WTC11 (cell line): ENCODE results near the gene CREBBP. TPM values are rescaled to one million over a fixed set of nuclear protein-coding genes. Genes with fewer than 3 reads are reported as not detected.

Experiments used
- ATAC-seq: fragments of 200-7000 bp; cut with Tn5 transposase; 2 replicates; pipeline ENCODE4 v1.10.0; 2021; ENCODE audit warnings: mild to moderate bottlenecking, moderate library complexity
- CTCF ChIA-PET: fragments of 300-600 bp; sonication (Branson Sonifier 250); formaldehyde crosslinking; loops from one replicate; lab custom pipeline; 2021; ENCODE audit warnings: antibody characterized with exemption; lab: Charles Lee
- POLR2A ChIA-PET: fragments of 350-600 bp; sonication (Branson Sonifier 250); formaldehyde crosslinking; loops from one replicate; lab custom pipeline; 2021; ENCODE audit warnings: antibody characterized with exemption; lab: Charles Lee
- DNase-seq: peaks from one replicate; pipeline ENCODE4 v3.0.0; 2021; ENCODE audit warnings: low spot score
- H3K27ac Mint-ChIP-seq: 2 replicates; pipeline ENCODE4 v1.8.0; 2021; ENCODE audit warnings: mixed read lengths
- H3K27me3 Mint-ChIP-seq: 2 replicates; pipeline ENCODE4 v1.8.0; 2021; ENCODE audit warnings: low read depth, mild to moderate bottlenecking, moderate library complexity, mixed read lengths
- H3K36me3 Mint-ChIP-seq: 2 replicates; pipeline ENCODE4 v1.8.0; 2021; ENCODE audit warnings: mixed read lengths
- H3K4me1 Mint-ChIP-seq: 2 replicates; pipeline ENCODE4 v1.8.0; 2022; ENCODE audit warnings: mixed read lengths
- H3K4me3 Mint-ChIP-seq: 2 replicates; pipeline ENCODE4 v1.8.0; 2021; ENCODE audit warnings: mild to moderate bottlenecking, moderate library complexity, mixed read lengths
- H3K9me3 Mint-ChIP-seq: 2 replicates; pipeline ENCODE4 v1.8.0; 2021; ENCODE audit warnings: mixed read lengths
- CBFB ChIP-seq: sonication (generic); formaldehyde crosslinking; IDR thresholded peaks from 2 replicates; pipeline ENCODE4 v1.8.1; 2022; ENCODE audit warnings: mild to moderate bottlenecking, low read depth, missing genetic modification reagents
- ETV6 ChIP-seq: sonication (generic); formaldehyde crosslinking; IDR thresholded peaks from 2 replicates; pipeline ENCODE4 v1.8.1; 2022; ENCODE audit warnings: mild to moderate bottlenecking, missing genetic modification reagents
- FOXJ3 ChIP-seq: sonication (generic); formaldehyde crosslinking; IDR thresholded peaks from 2 replicates; pipeline ENCODE4 v1.9.0; 2021; ENCODE audit warnings: missing genetic modification reagents, mild to moderate bottlenecking, borderline replicate concordance
- SMAD3 ChIP-seq: sonication (generic); formaldehyde crosslinking; IDR thresholded peaks from 2 replicates; pipeline ENCODE4 v1.8.0; 2022; ENCODE audit warnings: missing genetic modification reagents, mild to moderate bottlenecking, borderline replicate concordance
- SOX15 ChIP-seq: fragments of 250-450 bp; sonication (Bioruptor Pico); IDR thresholded peaks from 2 replicates; pipeline ENCODE4 v1.9.0; 2021; ENCODE audit warnings: mild to moderate bottlenecking
- TP53 ChIP-seq: sonication (generic); formaldehyde crosslinking; IDR thresholded peaks from 2 replicates; pipeline ENCODE4 v1.8.1; 2023; ENCODE audit warnings: mild to moderate bottlenecking, missing genetic modification reagents
- ZBTB21 ChIP-seq: sonication (generic); formaldehyde crosslinking; IDR thresholded peaks from 2 replicates; pipeline ENCODE4 v1.8.1; 2023; ENCODE audit warnings: mild to moderate bottlenecking, missing genetic modification reagents, borderline replicate concordance
- ZNF219 ChIP-seq: sonication (generic); formaldehyde crosslinking; IDR thresholded peaks from 2 replicates; pipeline ENCODE4 v1.8.0; 2023; ENCODE audit warnings: missing genetic modification reagents, mild to moderate bottlenecking, borderline replicate concordance
- ZNF671 ChIP-seq: fragments of 250-450 bp; sonication (Bioruptor Pico); IDR thresholded peaks from 2 replicates; pipeline ENCODE4 v1.8.0; 2021; ENCODE audit warnings: mild to moderate bottlenecking
- total RNA-seq: library from RNA; stranded (reverse); gene quantifications from 3 replicates; pipeline ENCODE4 v1.2.3, GENCODE V29; 2021
- TF ChIP-seq, protein P1 (sequence below): fragments of 250-450 bp; sonication (Bioruptor Pico); conservative IDR thresholded peaks from 2 replicates; pipeline ENCODE4 v1.9.0; 2021; ENCODE audit warnings: mild to moderate bottlenecking
- TF ChIP-seq, protein P2 (sequence below): sonication (generic); formaldehyde crosslinking; IDR thresholded peaks from 2 replicates; pipeline ENCODE4 v1.8.1; 2023; ENCODE audit warnings: mild to moderate bottlenecking, missing genetic modification reagents, borderline replicate concordance
- TF ChIP-seq, protein P3 (sequence below): sonication (generic); formaldehyde crosslinking; IDR thresholded peaks from 2 replicates; pipeline ENCODE4 v1.8.1; 2023; ENCODE audit warnings: mild to moderate bottlenecking, missing genetic modification reagents, moderate library complexity
- TF ChIP-seq, protein P4 (sequence below): sonication (generic); formaldehyde crosslinking; IDR thresholded peaks from 2 replicates; pipeline ENCODE4 v1.8.1; 2022; ENCODE audit warnings: mild to moderate bottlenecking, missing genetic modification reagents, moderate library complexity, borderline replicate concordance
- TF ChIP-seq, protein P5 (sequence below): fragments of 250-450 bp; sonication (Bioruptor Pico); IDR thresholded peaks from 2 replicates; pipeline ENCODE4 v1.9.0; 2021; ENCODE audit warnings: mild to moderate bottlenecking
- TF ChIP-seq, protein P6 (sequence below): fragments of 250-450 bp; sonication (Bioruptor Pico); IDR thresholded peaks from 2 replicates; pipeline ENCODE4 v1.9.0; 2021; ENCODE audit warnings: mild to moderate bottlenecking
- TF ChIP-seq, protein P7 (sequence below): fragments of 250-450 bp; sonication (Bioruptor Pico); IDR thresholded peaks from 2 replicates; pipeline ENCODE4 v1.9.0; 2021; ENCODE audit warnings: moderate library complexity, mild to moderate bottlenecking, inconsistent platforms, borderline replicate concordance

Gene CREBBP
- total RNA-seq, 1 experiment from 2014 or later = 49.6 TPM

DNA sequence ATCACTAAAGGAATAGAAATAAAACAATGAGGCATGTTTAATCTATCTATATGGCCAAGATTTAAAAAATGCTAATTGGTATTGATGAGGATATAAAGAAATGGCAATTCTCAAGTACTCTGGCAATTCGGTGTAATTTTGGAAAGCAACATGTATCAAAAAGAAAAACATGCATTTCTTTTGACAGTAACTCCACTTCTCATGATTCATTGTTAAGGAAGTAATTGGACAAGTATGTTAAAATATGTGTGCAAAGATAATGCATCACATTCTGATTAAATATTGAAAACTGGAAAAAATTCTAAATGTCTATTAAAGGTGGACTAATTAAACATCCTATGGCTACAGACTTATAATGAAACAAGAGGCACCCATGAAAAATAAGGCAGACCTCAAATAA is 81.2 kb downstream of the CREBBP start:
- Mint-ChIP-seq H3K4me1 (peaks cover 29% of the 10 kb centered on the region), H3K27me3 (no peaks in the 10 kb centered on the region), H3K9me3 (no peaks in the 10 kb centered on the region), H3K4me3 (no peak overlapping the region), H3K36me3 (no peaks in the 10 kb centered on the region), H3K27ac (no peak overlapping the region)
- CTCF ChIA-PET = no interaction called here
- POLR2A ChIA-PET = no interaction called here
- DNase-seq (no peak), ATAC-seq (no peak)
- TF ChIP-seq ZNF219 (CRISPR knock-in tag) (no peak), CBFB (no peak), ZBTB21 (no peak), TP53 (no peak), ZNF671 (no peak), ETV6 (CRISPR knock-in tag) (no peak), SMAD3 (CRISPR knock-in tag) (no peak), FOXJ3 (no peak), SOX15 (CRISPR knock-in tag) (no peak)
- TF ChIP-seq, protein P1, sequence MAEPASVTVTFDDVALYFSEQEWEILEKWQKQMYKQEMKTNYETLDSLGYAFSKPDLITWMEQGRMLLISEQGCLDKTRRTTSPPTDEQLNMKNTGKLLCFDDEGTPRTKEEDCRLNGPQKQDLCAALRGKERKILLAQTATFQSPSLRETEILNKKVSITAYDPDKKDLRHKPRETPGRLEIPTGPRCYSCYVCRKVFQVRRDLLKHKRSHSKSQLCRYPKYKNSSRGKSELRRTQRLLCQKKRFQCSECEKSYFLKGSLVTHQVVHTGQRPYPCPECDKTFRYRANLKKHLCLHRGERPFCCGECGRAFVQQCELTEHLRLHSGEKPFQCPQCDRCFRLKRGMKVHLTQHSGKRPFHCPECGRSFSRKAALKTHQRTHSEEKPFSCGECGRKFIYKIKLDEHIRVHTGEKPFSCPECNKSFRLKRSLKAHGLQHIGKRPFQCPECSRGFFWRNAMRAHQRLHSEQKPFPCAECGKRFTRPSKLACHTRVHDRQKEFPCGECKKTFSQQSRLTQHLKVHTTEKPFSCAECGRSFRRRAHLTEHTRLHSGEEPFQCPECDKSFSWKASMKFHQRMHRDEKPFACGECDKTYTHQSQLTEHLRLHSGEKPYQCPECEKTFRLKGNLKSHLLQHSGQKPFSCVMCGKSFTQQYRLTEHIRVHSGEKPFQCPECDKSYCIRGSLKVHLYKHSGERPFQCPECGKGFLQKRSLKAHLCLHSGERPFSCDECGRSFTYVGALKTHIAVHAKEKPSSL (CRISPR knock-in tag) = no peak
- TF ChIP-seq, protein P2, sequence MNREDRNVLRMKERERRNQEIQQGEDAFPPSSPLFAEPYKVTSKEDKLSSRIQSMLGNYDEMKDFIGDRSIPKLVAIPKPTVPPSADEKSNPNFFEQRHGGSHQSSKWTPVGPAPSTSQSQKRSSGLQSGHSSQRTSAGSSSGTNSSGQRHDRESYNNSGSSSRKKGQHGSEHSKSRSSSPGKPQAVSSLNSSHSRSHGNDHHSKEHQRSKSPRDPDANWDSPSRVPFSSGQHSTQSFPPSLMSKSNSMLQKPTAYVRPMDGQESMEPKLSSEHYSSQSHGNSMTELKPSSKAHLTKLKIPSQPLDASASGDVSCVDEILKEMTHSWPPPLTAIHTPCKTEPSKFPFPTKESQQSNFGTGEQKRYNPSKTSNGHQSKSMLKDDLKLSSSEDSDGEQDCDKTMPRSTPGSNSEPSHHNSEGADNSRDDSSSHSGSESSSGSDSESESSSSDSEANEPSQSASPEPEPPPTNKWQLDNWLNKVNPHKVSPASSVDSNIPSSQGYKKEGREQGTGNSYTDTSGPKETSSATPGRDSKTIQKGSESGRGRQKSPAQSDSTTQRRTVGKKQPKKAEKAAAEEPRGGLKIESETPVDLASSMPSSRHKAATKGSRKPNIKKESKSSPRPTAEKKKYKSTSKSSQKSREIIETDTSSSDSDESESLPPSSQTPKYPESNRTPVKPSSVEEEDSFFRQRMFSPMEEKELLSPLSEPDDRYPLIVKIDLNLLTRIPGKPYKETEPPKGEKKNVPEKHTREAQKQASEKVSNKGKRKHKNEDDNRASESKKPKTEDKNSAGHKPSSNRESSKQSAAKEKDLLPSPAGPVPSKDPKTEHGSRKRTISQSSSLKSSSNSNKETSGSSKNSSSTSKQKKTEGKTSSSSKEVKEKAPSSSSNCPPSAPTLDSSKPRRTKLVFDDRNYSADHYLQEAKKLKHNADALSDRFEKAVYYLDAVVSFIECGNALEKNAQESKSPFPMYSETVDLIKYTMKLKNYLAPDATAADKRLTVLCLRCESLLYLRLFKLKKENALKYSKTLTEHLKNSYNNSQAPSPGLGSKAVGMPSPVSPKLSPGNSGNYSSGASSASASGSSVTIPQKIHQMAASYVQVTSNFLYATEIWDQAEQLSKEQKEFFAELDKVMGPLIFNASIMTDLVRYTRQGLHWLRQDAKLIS (CRISPR knock-in tag) = no peak
- TF ChIP-seq, protein P3, sequence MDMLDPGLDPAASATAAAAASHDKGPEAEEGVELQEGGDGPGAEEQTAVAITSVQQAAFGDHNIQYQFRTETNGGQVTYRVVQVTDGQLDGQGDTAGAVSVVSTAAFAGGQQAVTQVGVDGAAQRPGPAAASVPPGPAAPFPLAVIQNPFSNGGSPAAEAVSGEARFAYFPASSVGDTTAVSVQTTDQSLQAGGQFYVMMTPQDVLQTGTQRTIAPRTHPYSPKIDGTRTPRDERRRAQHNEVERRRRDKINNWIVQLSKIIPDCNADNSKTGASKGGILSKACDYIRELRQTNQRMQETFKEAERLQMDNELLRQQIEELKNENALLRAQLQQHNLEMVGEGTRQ = no peak
- TF ChIP-seq, protein P4, sequence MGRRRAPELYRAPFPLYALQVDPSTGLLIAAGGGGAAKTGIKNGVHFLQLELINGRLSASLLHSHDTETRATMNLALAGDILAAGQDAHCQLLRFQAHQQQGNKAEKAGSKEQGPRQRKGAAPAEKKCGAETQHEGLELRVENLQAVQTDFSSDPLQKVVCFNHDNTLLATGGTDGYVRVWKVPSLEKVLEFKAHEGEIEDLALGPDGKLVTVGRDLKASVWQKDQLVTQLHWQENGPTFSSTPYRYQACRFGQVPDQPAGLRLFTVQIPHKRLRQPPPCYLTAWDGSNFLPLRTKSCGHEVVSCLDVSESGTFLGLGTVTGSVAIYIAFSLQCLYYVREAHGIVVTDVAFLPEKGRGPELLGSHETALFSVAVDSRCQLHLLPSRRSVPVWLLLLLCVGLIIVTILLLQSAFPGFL = no peak
- TF ChIP-seq, protein P5, sequence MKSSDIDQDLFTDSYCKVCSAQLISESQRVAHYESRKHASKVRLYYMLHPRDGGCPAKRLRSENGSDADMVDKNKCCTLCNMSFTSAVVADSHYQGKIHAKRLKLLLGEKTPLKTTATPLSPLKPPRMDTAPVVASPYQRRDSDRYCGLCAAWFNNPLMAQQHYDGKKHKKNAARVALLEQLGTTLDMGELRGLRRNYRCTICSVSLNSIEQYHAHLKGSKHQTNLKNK (CRISPR knock-in tag) = no peak
- TF ChIP-seq, protein P6, sequence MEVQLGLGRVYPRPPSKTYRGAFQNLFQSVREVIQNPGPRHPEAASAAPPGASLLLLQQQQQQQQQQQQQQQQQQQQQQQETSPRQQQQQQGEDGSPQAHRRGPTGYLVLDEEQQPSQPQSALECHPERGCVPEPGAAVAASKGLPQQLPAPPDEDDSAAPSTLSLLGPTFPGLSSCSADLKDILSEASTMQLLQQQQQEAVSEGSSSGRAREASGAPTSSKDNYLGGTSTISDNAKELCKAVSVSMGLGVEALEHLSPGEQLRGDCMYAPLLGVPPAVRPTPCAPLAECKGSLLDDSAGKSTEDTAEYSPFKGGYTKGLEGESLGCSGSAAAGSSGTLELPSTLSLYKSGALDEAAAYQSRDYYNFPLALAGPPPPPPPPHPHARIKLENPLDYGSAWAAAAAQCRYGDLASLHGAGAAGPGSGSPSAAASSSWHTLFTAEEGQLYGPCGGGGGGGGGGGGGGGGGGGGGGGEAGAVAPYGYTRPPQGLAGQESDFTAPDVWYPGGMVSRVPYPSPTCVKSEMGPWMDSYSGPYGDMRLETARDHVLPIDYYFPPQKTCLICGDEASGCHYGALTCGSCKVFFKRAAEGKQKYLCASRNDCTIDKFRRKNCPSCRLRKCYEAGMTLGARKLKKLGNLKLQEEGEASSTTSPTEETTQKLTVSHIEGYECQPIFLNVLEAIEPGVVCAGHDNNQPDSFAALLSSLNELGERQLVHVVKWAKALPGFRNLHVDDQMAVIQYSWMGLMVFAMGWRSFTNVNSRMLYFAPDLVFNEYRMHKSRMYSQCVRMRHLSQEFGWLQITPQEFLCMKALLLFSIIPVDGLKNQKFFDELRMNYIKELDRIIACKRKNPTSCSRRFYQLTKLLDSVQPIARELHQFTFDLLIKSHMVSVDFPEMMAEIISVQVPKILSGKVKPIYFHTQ (CRISPR knock-in tag) = no peak
- TF ChIP-seq, protein P7, sequence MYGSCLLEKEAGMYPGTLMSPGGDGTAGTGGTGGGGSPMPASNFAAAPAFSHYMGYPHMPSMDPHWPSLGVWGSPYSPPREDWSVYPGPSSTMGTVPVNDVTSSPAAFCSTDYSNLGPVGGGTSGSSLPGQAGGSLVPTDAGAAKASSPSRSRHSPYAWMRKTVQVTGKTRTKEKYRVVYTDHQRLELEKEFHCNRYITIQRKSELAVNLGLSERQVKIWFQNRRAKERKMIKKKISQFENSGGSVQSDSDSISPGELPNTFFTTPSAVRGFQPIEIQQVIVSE (CRISPR knock-in tag) = no peak
